AG09309 (cell line): Measurements from ENCODE around the gene P2RX7.

Experiments used
- DNase-seq: peaks from one replicate; pipeline ENCODE4 v3.0.0-alpha.2; 2010; ENCODE audit warnings: low read depth
- H3K4me3 ChIP-seq: 2 replicates; pipeline ENCODE4 v1.5.1; 2011; ENCODE audit warnings: mild to moderate bottlenecking, low read depth, low read length, moderate library complexity; ENCODE audit not compliant: control insufficient read depth
- TF ChIP-seq, protein P1 (sequence below): IDR thresholded peaks from 2 replicates; pipeline ENCODE4 v1.5.1; 2011; ENCODE audit warnings: mild to moderate bottlenecking, low read depth, low read length, inconsistent platforms; ENCODE audit not compliant: insufficient read depth, control insufficient read depth; ENCODE audit errors: missing control alignments

The P2RX7 gene

DNA sequence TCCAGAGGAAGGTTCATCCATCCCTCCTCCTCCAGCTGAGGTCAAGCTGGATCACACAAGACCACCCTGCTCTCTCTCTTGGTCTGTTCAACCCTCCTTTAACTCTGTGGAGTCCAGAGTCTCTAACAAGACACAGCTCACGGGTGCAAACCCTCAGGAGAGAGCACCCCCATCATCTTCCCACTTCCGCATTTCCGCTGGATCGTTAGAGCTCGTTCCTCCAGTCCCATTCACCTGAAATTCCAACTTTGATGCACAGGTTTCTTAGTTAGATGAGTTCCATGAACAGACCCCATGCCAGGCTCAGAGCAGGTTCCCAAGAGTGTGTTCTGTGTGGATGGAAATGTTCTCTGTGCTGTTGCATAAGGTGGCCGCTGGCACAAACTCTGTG lies 44.5 kb upstream of the P2RX7 start:
- H3K4me3 ChIP-seq: no peak overlapping the region
- DNase-seq: no peak
- TF ChIP-seq, protein P1, sequence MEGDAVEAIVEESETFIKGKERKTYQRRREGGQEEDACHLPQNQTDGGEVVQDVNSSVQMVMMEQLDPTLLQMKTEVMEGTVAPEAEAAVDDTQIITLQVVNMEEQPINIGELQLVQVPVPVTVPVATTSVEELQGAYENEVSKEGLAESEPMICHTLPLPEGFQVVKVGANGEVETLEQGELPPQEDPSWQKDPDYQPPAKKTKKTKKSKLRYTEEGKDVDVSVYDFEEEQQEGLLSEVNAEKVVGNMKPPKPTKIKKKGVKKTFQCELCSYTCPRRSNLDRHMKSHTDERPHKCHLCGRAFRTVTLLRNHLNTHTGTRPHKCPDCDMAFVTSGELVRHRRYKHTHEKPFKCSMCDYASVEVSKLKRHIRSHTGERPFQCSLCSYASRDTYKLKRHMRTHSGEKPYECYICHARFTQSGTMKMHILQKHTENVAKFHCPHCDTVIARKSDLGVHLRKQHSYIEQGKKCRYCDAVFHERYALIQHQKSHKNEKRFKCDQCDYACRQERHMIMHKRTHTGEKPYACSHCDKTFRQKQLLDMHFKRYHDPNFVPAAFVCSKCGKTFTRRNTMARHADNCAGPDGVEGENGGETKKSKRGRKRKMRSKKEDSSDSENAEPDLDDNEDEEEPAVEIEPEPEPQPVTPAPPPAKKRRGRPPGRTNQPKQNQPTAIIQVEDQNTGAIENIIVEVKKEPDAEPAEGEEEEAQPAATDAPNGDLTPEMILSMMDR: no peak

- H3K4me3 ChIP-seq: no peak overlapping the region
- TF ChIP-seq, protein P1: no peak
- no peak for DNase-seq
Measured at GRCh38 chr12:121089031-121089812, 43.5 kb upstream of the P2RX7 start.

DNA sequence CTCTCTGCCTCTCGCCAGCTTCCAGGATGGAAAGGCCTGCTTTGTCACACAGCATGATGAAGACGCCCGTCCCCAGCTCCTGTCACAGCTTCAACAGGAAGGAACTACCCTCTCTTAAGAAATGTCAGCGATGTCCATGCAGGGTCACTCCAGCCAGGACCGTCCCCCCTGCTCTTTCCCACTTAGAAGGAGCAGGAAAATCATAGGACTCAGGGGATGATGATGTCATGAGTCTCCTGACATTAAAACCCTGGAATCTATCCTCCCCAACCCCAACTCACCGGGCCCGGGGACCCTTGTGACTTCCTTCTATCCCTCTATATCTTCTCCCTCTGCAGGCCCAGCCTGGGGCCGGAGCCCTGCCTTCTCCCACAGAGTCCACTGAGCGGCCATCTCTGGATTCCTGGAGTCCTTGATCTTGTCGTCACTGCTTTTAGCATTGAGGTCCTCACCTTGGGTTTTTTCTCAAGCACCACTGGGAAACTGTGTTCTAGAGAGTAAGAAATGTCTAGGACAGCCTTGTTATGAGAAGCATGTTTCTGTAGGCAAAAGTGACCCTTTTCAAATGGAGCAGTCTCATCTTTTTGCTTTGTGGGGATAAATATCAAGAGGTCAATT lies 42.8 kb upstream of the P2RX7 start:
- no peak for DNase-seq
- no peak overlapping the region for H3K4me3 ChIP-seq
- TF ChIP-seq, protein P1: no peak

DNA sequence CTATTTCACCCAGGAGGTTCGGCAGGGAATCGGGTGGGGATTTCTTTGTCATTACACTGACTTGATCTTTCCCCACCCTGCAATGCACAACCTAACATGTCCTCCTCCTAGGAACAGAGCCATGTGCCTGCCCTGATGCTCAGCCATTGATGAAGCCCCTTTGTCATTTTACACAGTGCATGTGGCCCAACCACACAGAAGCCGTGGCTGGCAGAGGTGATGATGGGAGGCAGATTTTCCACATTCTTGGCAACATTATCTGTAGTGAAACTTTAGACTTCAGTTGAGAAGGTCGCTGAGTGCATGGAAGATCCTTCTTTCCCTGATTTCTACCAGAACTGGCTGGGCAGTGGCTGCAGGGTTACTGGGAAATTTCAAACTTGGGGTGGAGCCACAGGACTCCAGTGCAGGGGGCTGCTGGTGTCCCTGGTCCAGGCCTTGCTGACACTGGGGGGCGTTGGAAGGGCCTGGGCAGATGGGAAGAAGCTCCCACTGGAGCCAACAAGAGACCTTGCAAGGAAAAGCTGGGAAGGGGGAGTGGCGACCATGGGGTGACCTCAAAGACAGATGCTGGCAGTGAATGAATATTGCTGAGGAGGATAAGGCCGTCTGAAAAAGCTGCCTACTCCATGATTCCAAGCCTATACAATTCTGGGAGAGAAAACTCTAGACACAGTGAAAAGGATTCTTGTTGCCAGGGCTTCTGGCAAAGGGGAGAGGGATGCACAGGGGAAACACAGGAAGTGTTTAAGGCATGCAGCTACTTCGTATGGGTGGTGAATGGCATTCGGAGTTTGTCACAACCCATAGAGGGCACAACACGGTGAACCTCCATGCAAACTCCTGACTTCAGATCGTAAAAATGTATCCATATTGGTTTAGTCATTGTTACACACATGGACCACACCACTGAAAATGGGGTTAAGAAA lies 41.8 kb upstream of the P2RX7 start:
- TF ChIP-seq, protein P1: no peak
- no peak for DNase-seq
- H3K4me3 ChIP-seq: no peak overlapping the region

- no peak overlapping the region for H3K4me3 ChIP-seq
- DNase-seq: no peak
- TF ChIP-seq, protein P1: no peak
Measured at GRCh38 chr12:121092034-121092433, 40.6 kb upstream of the P2RX7 start.

DNA sequence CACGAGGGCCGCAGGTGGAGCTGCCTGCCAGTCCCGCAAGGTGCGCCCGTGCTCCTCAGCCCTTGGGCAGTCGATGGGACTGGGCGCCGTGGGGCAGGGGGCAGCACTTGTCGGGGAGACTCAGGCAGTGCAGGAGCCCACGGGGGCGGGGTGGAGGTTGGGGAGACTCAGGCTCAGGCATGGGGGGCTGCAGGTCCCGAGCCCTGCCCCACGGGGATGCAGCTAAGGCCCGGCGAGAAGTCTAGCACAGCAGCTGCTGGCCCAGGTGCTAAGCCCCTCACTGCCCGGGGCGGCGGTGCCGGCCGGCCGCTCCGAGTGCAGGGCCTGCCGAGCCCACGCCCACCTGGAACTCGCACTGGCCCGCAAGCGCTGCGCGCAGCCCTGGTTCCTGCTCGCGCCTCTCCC lies 39.2 kb upstream of the P2RX7 start:
- DNase-seq: no peak
- no peak overlapping the region for H3K4me3 ChIP-seq
- TF ChIP-seq, protein P1: no peak
